Astrocyte of the cerebellum (primary cell): ENCODE data around the gene SYCP3.

Experiments used
- DNase-seq: peaks from one replicate; pipeline ENCODE4 v3.0.0-alpha.2; 2011; ENCODE audit warnings: low read depth
- H3K4me3 ChIP-seq: 2 replicates; pipeline ENCODE4 v1.5.1; 2011; ENCODE audit warnings: mild to moderate bottlenecking, low read depth, low read length, moderate library complexity
- in situ Hi-C: cut with HindIII; loops from 2 replicates; pipeline ENCODE4 v1.10.0; 2017; ENCODE audit warnings: low sequenced_read_pairs
- TF ChIP-seq, protein P1 (sequence below): IDR thresholded peaks from 2 replicates; pipeline ENCODE4 v1.5.1; 2012; ENCODE audit warnings: low read length, low read depth, moderate library complexity, mild to moderate bottlenecking; ENCODE audit errors: missing control alignments

Gene SYCP3

DNA sequence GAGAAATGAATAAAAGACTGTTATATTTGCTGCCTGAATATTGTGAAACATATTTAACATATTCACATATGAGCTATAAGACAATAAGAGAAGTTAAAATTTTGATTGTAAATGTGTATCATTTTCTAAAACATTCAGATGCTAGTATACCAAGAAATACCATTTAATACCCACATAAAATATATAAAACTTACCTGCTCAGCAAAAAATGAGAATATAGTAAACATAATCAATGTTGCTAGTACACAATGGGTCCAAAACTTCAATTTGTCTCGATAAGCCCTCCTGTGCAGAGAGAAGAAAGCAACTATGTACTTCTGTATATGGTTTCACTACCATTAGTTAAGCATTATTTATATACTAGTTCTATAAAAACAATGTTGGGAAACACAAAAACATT lies 9.6 kb upstream of the SYCP3 start:
- H3K4me3 ChIP-seq = no peak overlapping the region
- TF ChIP-seq, protein P1, sequence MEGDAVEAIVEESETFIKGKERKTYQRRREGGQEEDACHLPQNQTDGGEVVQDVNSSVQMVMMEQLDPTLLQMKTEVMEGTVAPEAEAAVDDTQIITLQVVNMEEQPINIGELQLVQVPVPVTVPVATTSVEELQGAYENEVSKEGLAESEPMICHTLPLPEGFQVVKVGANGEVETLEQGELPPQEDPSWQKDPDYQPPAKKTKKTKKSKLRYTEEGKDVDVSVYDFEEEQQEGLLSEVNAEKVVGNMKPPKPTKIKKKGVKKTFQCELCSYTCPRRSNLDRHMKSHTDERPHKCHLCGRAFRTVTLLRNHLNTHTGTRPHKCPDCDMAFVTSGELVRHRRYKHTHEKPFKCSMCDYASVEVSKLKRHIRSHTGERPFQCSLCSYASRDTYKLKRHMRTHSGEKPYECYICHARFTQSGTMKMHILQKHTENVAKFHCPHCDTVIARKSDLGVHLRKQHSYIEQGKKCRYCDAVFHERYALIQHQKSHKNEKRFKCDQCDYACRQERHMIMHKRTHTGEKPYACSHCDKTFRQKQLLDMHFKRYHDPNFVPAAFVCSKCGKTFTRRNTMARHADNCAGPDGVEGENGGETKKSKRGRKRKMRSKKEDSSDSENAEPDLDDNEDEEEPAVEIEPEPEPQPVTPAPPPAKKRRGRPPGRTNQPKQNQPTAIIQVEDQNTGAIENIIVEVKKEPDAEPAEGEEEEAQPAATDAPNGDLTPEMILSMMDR = no peak
- no peak for DNase-seq
- in situ Hi-C loops = no loop called here

DNA sequence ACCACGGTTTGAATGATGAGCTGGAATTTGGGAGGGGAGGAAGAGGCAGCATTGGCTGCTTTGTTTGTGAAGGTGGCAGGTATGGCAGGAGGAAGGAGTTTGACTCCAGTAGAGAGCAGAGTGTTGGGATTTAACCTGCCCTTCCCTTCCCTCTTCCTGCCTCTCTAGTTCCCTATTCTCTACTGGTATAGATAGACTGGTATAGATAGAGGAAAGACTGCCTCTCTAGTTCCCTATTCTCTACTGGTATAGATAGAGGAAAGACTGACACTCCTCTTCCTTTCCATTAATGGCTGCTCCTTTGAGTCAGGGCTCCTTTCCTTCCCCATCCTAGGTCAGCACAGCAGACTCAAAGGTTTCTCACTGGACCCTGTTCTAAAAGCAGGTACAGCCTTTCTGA lies 8.4 kb upstream of the SYCP3 start:
- TF ChIP-seq, protein P1 = no peak
- no peak overlapping the region for H3K4me3 ChIP-seq
- in situ Hi-C loops = no loop called here
- no peak for DNase-seq

DNA sequence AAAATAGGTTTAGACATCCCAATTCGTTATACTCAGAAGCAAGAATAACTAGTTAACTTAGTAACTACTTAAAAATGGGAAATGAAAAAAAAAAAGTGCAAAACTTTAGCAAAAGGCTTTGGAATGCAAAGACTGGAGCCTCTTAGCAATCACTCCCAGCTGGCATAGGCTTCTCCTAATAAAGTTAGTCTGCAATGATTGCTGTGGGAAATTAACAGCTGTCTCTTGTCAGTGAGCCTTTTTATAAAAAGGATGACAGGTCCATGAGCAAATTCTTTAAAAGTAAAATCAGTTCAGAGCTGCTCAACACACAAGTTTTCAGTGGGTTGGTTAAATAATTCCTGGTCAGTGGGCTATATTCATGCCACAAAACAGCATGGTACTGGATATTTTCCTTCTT lies 7.4 kb upstream of the SYCP3 start:
- no peak for DNase-seq
- TF ChIP-seq, protein P1 = no peak
- in situ Hi-C loops = no loop called here
- H3K4me3 ChIP-seq = no peak overlapping the region

DNA sequence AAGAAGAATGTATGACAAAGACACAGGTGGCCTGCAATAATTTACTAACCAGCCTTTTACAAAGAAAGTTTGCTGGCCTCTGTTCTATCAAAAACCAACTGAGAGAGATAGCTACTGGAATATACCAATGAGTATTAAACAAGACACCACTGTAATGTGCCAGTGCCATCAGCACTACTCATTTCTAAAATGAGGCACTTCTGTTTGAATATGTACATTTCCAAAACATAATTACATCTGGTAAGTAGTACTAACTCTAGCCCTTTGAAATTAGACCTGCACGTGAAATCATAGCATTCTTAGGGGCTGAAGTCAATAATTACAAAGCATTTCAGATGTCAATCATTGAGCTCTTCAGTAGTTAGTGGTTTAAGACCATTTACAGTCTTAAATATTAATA lies 6.9 kb upstream of the SYCP3 start:
- no peak for DNase-seq
- TF ChIP-seq, protein P1 = no peak
- in situ Hi-C loops = no loop called here
- no peak overlapping the region for H3K4me3 ChIP-seq

DNA sequence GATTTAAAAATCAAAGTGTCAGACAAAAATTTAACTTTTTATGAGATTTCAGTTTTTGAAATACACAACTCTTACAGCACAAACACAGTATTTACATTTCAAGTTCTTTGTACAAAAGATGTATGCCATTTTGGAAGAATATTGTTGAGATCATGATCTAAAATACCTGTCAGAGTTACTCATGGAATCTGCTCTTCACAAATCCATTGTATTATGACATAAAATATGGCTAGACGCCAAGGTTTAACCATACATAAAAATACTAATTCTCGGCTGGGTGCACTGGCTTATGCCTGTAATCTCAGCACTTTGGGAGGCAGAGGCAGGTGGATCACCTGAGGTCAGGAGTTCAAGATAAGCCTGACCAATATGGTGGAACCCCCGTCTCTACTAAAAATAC lies 6.2 kb upstream of the SYCP3 start:
- TF ChIP-seq, protein P1 = no peak
- no peak overlapping the region for H3K4me3 ChIP-seq
- no peak for DNase-seq
- in situ Hi-C loops = no loop called here

DNA sequence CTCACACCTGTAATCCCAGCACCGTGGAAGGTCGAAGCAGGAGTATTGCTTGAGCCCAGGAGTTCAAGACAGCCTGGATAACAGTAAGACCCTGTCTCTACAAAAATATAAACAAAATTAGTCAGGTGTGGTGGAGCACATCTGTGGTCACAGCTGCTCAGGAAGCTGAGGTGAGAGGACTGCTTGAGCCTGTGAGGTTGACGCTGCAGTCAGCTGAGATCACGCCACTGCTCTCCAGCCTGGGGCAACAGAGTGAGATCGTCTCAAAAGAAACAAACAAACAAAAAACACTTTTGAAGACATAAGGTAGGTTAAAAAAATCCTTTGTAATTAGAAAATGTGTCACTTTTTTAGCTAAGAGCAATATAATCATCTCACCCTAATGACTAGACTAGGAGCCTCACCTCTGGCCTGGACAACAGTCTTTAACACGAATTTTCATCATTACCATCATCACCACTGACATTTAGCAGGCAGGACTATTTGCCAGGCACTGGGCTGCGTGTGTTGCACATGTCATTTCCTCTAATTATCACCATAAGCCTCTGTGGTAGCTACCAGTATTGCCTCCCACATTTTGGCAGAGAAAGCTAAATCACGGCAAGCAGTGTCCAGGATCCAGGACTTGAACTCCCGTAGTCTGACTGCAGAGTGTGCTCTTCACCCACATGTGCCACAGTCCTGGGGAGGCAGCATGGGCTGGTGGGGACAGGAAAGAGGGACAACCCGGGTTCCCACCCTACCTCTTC lies 4.6 kb upstream of the SYCP3 start:
- in situ Hi-C loops = no loop called here
- H3K4me3 ChIP-seq = no peak overlapping the region
- TF ChIP-seq, protein P1 = no peak
- no peak for DNase-seq
